ENCODE data around the gene CAPN11.

The CAPN11 gene

GRCh38 chr6:44145839-44146238 lies 12.8 kb upstream of the CAPN11 start:
- H3K9me3 ChIP-seq (ENCODE audit: insufficient read depth, low read length, severe bottlenecking) = no peaks in the 10 kb centered on the region
- no peak overlapping the region for H3K4me2 ChIP-seq (ENCODE audit: insufficient read depth, low read length)
- H3K4me1 ChIP-seq (ENCODE audit: insufficient read depth, low read length) = no peaks in the 10 kb centered on the region
- H4K20me1 ChIP-seq (ENCODE audit: insufficient read depth, low read length) = no peaks in the 10 kb centered on the region
- ATAC-seq (ENCODE audit: insufficient read depth, low read depth) = no peak
- no peaks in the 10 kb centered on the region for H3K27me3 ChIP-seq (ENCODE audit: insufficient read depth, low read length, poor library complexity)
- H3K4me3 ChIP-seq (ENCODE audit: low read depth in 1 of 2, low read length in 2 of 2) = no peak overlapping the region
- no peaks in the 10 kb centered on the region for H3K79me2 ChIP-seq (ENCODE audit: insufficient read depth, low read length)
- H3K27ac ChIP-seq (ENCODE audit: low read length) = no peak overlapping the region
- H3K36me3 ChIP-seq (ENCODE audit: insufficient read depth, low read length) = peaks cover 30% of the 10 kb centered on the region
- no peak overlapping the region for H2AFZ ChIP-seq (ENCODE audit: low read depth, low read length)
- no peak overlapping the region for H3K9ac ChIP-seq (ENCODE audit: low read depth, low read length)
- DNase-seq = no peak
- TF ChIP-seq CTCF (IDR thresholded peaks at IDR 0.05; ENCODE audit: borderline replicate concordance, extremely low read depth, low read length, poor library complexity, severe bottlenecking) (no peak), EZH2 (IDR thresholded peaks at IDR 0.05; ENCODE audit: borderline replicate concordance, low read depth, low read length, severe bottlenecking) (no peak)

GRCh38 chr6:44146685-44147084 lies 11.9 kb upstream of the CAPN11 start:
- no peaks in the 10 kb centered on the region for H3K27me3 ChIP-seq (ENCODE audit: insufficient read depth, low read length, poor library complexity)
- H3K4me2 ChIP-seq (ENCODE audit: insufficient read depth, low read length) = no peak overlapping the region
- no peaks in the 10 kb centered on the region for H3K9me3 ChIP-seq (ENCODE audit: insufficient read depth, low read length, severe bottlenecking)
- no peak overlapping the region for H3K9ac ChIP-seq (ENCODE audit: low read depth, low read length)
- H3K36me3 ChIP-seq (ENCODE audit: insufficient read depth, low read length) = peaks cover 27% of the 10 kb centered on the region
- H2AFZ ChIP-seq (ENCODE audit: low read depth, low read length) = no peak overlapping the region
- H4K20me1 ChIP-seq (ENCODE audit: insufficient read depth, low read length) = no peaks in the 10 kb centered on the region
- TF ChIP-seq EZH2 (IDR thresholded peaks at IDR 0.05; ENCODE audit: borderline replicate concordance, low read depth, low read length, severe bottlenecking) (no peak), CTCF (IDR thresholded peaks at IDR 0.05; ENCODE audit: borderline replicate concordance, extremely low read depth, low read length, poor library complexity, severe bottlenecking) (no peak)
- no peaks in the 10 kb centered on the region for H3K4me1 ChIP-seq (ENCODE audit: insufficient read depth, low read length)
- H3K27ac ChIP-seq (ENCODE audit: low read length) = no peak overlapping the region
- ATAC-seq (ENCODE audit: insufficient read depth, low read depth) (no peak), DNase-seq (no peak)
- H3K79me2 ChIP-seq (ENCODE audit: insufficient read depth, low read length) = no peaks in the 10 kb centered on the region
- H3K4me3 ChIP-seq (ENCODE audit: low read depth in 1 of 2, low read length in 2 of 2) = no peak overlapping the region

- H3K36me3 ChIP-seq (ENCODE audit: insufficient read depth, low read length) = peaks cover 27% of the 10 kb centered on the region
- no peak for ATAC-seq (ENCODE audit: insufficient read depth, low read depth)
- H3K4me2 ChIP-seq (ENCODE audit: insufficient read depth, low read length) = no peak overlapping the region
Measured at GRCh38 chr6:44147256-44147655, 11.4 kb upstream of the CAPN11 start.

More at GRCh38 chr6:44147256-44147655, 11.4 kb upstream of the CAPN11 start:
- no peaks in the 10 kb centered on the region for H3K9me3 ChIP-seq (ENCODE audit: insufficient read depth, low read length, severe bottlenecking)
- no peak overlapping the region for H3K9ac ChIP-seq (ENCODE audit: low read depth, low read length)
- no peak overlapping the region for H2AFZ ChIP-seq (ENCODE audit: low read depth, low read length)
- H3K79me2 ChIP-seq (ENCODE audit: insufficient read depth, low read length) = no peaks in the 10 kb centered on the region
- no peak overlapping the region for H3K27ac ChIP-seq (ENCODE audit: low read length)
- no peak for DNase-seq
- H4K20me1 ChIP-seq (ENCODE audit: insufficient read depth, low read length) = no peaks in the 10 kb centered on the region
- H3K4me1 ChIP-seq (ENCODE audit: insufficient read depth, low read length) = no peaks in the 10 kb centered on the region
- H3K4me3 ChIP-seq (ENCODE audit: low read depth in 1 of 2, low read length in 2 of 2) = no peak overlapping the region
- no peak for TF ChIP-seq CTCF (IDR thresholded peaks at IDR 0.05; ENCODE audit: borderline replicate concordance, extremely low read depth, low read length, poor library complexity, severe bottlenecking)
- no peak for TF ChIP-seq EZH2 (IDR thresholded peaks at IDR 0.05; ENCODE audit: borderline replicate concordance, low read depth, low read length, severe bottlenecking)
- no peaks in the 10 kb centered on the region for H3K27me3 ChIP-seq (ENCODE audit: insufficient read depth, low read length, poor library complexity)

Data from DND-41 (cell line).